ENCODE results near the gene DNAH10. TPM values are rescaled to one million over a fixed set of nuclear protein-coding genes. Genes with fewer than 3 reads are reported as not detected.

DNAH10 gene
- total RNA-seq, 1 experiment from 2014 or later, result 0.05 TPM

DNA sequence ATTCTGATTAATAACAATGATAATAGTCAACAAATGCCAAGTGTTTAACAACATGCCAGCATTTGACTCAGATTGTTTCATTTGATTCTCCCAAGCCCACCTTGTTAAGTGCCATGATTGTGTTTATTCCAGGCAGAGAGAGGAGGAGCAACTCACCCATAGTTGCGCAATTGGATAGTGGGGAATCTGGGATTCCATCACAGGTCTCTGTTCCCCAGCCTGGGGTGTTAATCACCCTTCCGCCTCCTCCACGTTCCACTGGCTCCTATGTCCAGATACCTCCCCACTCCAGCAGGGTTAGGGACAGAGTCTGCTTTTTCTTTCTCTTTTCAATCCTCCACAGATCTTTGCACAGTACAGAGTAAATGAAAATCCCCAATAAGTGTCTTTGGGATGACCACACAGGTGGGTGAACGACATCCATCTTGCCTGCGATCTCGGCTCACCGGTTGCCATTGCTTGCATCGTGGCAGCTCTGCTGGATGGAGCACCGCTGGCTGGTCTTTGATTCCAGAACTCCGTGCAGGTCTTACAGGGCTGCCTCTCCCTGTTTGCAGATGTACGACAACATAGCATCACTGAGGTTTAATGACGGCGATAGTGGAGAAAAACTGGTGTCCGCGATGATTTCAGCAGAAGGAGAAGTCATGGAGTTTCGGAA is 78.8 kb downstream of the DNAH10 start:
- DNase-seq (ENCODE audit: extremely low read depth, low read depth), result no peak

DNA sequence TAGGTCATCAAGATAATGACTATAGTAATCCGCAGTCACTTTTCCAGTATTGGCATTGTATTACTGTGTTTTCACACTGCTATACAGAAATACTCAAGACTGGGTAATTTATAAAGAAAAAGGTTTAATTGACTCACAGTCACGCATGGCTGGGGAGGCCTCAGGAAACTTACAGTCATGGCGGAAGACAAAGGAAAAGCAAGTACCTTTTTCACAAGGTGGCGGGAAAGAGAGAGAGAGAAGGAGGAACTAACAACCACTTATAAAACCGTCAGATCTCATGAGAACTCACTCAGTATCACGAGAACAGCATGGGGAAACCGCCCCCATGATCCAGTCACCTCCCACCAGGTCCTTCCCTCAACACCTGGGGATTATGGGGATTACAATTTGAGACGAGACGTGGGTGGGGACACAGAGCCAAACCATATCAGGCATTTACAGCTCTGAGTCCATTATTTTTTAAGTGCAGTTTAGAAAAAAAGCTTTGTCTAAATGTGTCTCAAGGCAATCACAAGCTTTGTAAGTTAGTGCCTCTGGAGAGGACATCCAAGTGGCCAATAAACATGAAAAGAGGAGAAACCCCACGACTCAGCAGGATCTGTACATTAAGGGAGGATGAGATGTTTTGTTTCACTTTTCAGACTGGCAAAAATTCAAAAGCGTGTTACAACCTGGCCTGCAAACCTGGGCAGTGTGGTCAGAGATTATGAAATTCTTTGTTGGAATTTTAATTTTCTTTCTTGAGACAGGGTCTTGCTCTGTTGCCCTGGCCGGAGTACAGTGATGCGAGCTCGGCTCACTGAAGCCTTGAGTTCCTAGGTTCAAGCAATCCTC is 82.0 kb downstream of the DNAH10 start:
- DNase-seq (ENCODE audit: extremely low read depth, low read depth), result no peak

DNA sequence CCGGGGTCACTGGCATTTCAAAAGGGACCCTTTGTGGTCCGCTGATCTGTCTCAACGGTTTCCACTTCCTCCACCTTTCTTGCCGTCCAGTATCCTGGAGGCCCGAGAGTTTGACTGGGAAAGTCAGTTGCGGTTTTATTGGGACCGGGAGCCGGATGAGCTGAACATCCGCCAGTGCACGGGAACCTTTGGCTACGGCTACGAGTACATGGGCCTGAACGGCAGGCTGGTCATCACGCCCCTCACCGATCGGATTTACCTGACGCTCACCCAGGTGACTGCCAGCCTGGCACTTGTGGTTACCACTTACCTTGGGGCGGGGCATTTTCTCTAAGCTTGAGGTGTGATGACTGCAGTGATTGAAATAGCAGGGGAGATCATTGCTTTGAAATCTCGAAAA is 83.8 kb downstream of the DNAH10 start:
- no peak for DNase-seq (ENCODE audit: extremely low read depth, low read depth)

DNA sequence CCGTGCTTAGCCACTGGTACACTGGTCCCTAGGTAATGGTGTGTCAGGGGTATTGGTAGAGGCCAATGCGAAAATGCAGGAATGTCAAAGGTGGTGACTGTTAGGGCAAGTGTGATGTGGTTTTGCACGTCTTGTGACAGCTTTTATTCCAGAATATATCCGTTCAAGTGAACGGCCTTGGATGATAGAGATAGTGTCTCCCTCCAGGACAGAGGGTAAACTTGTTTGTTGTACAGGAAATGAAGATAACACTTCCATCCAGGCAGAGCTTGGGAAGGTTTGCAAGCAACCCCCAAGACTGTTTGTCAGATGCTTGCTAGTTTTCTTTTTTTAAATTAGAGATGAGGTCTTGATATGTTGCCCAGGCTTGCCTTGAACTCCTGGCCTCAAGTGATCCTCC is 84.2 kb downstream of the DNAH10 start:
- DNase-seq (ENCODE audit: extremely low read depth, low read depth), result no peak

DNA sequence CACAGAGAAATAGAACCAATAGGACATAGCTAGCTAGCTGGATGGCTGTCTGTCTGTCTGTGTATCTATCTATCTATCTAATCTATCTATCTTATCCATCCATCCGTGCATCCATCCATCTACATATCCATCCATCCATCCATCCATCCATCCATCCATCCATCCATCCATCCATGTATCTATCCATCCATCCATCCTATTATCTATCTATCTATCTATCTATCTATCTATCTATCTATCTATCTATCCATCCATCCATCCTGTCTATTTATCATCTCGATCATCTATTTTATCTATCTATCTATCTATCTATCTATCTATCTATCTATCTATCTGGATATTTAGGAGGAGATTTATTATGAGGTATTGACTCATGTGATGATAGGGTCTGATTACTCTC is 84.9 kb downstream of the DNAH10 start:
- no peak for DNase-seq (ENCODE audit: extremely low read depth, low read depth)

DNA sequence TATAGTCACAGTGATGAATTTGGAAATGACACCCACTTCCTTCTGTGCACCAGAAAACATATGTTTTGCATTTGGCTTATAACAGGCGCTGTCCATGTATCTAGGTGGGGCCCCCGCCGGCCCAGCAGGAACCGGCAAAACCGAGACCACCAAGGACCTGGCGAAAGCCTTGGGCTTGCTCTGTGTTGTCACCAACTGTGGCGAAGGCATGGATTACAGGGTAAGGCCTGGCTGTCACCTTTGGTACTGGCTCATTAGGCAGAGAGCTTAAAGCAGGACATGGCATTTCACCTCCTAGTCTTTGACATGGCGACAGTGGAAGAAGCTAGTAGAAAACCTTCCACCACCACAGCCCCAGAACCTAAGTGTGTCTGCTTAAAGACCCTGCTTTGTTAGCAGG is 85.8 kb downstream of the DNAH10 start:
- DNase-seq (ENCODE audit: extremely low read depth, low read depth), result no peak

DNA sequence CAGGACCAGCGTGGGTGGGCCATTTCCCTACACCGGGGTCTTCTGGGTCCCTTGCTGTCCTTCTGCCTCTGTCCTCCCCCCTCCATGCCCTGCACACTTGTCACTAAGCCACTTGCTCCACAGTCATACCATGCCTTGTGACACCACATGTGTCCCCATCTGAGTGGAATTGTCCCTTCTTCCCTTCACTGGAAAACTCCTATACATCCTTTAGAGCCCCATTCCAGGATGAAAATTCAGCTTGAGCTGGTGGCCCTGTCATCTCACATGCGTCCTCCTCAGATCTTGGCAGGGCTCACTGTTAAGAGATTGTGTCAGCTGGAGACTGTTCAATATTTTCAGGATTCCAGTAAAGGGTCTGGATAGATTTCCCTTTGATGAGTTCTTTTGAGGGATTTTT is 87.4 kb downstream of the DNAH10 start:
- no peak for DNase-seq (ENCODE audit: extremely low read depth, low read depth)

DNA sequence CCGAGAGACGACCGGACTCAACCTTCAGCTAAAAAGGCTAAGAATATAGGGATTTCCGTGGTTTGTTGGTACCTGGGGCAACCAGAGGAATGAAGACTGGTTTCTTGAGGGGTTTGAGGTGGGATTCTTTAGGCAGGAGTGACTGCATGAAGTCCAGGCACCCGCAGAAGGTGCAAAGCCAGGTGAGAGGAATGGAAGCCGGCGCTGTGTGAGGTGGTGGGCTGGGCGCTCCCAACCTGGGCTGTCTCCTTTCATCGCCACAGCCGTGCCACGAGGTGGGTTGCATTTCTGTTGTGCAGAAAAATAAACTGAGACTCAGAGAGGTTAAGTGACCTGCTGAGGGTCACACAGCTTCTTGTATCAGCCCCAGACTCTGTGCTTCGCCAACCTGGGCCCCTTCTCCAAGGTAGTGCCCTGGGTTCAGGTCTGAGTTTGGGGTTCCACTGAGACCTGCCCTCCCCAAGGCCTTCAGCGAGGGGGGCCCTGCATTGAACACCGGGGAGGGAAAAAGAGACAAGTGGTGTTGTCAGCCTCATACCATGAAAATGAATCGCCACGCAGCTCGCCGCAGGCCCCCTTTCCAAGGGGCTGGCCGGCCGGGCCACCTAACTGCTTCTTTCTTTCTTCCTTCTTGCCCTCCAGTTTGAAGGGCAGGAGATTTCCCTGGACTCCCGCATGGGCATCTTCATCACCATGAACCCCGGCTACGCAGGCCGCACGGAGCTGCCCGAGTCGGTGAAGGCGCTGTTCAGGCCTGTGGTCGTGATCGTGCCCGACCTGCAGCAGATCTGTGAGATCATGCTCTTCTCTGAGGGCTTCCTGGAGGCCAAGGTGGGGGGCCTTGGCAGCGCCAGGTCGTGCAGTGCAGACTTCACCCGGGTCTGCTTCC is 88.4 kb downstream of the DNAH10 start:
- DNase-seq (ENCODE audit: extremely low read depth, low read depth), result no peak

DNA sequence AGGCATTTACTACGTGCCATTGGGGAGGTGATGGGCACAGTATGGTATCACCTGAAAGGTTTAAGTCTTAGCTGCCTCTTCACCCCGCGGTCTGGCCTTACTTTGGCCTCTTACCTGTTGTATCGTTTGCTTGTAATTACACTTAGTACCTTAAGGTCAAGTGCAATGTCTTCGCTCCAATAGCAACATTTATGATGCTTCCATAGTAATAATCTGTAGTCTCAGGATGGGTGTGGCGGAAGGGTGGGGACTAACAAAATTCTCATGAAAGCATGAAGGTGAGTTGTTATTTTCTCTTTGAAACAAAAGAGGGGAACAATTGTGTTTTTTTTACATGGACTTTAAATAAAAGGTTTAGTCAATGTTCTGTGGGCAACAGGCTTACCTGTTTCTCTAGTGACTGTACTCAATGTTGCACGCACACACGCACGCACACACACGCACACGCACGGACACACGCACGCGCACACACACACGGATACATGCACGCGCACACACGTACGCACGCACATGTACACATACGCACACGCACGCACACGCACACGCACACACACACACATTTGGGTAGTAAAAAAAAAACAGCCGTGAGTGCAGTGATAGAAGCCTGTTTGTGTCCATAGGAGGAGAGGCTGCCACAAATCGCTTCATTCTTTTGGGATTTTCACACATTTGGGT is 91.4 kb downstream of the DNAH10 start:
- DNase-seq (ENCODE audit: extremely low read depth, low read depth), result no peak

DNA sequence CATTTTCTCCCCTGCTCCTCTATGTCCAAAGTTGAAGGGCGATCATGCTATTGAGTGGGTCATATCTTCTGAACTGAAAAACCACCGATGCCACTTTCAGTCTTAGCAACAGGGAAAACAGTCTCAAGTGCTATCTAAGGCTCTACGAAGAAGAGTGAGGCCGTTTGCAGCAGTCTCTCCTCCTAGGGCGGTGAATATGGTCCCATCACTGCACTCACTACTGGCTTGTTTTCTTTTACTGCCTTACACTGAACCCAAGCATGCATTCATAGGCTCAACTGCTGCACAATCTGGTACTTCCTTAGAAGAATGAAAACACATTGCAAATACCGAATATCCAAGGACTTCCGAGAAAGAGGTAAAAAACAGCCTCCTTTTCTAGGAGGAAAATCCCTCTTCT is 92.1 kb downstream of the DNAH10 start:
- DNase-seq (ENCODE audit: extremely low read depth, low read depth), result no peak

DNA sequence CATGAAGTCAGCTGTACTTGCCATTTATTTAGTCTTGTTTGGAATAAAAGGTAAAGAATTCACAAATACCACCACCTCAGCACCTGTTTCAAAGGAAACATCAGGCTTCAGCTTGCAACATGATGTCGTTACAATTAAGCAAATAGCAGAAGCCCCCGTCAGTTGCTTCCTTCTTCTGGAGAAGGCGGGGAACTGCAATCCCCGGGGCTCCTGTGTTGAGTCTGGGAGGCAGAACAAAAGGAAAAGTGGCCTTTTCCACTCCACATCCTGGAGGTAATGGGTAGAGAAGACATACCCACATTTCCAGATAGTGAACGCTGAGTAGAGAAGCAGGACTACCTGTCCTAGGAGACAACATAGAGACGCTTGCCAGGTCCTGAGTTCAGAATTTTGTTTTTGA is 92.8 kb downstream of the DNAH10 start:
- no peak for DNase-seq (ENCODE audit: extremely low read depth, low read depth)

DNA sequence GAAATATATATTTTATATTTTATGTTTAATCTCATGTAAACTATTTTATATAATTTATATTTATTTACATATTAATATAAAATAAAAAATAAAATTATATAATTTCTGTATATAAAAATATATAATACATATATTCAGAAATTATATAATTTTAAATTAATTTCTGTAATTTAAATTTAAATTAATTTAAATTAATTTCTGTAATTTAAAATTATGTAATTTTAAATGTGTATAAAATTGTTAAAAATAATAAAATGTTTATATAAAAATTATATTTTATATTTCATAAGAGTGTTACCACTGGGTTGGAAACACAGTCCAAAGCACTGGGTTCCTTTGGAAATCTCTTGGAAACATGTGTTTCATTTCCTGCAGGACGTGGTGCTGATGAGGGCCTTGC is 94.6 kb downstream of the DNAH10 start:
- DNase-seq (ENCODE audit: extremely low read depth, low read depth), result no peak

DNA sequence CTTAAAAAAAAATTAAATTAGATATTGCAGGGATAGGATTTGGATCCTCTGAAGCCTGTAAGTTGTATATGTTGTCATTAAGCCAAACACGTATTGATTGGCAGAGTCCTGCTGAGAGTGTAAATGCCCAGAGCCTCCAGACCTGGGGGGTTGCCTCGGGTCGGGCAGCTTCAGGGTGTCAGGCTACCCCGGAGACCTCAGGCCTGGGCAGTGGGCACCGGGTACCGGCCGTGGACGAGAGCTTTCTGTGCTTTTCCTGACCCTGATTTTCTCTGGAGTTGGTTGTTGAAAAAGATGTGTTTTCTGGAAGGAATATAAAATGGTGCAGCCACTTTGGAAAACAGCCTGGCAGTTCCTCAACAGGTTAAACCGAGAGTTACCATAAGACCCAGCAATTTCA is 96.1 kb downstream of the DNAH10 start:
- DNase-seq (ENCODE audit: extremely low read depth, low read depth), result no peak

DNA sequence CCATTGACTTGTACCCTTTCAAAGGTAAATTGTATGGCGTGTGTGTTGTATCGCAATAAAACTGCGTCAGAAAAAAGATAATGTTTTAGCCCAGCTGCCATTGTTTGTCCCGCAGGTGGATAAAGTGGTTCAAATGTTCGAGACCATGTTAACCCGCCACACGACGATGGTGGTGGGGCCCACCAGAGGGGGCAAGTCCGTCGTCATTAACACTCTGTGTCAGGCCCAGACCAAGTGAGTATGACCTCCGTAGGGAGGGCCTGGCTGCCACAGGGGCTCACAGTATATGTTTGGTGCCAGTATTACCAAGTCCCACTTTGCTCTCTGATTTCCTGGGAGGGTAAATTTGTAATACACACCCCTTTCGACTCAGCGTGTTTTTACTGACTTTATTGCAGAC is 96.9 kb downstream of the DNAH10 start:
- DNase-seq (ENCODE audit: extremely low read depth, low read depth), result no peak

DNA sequence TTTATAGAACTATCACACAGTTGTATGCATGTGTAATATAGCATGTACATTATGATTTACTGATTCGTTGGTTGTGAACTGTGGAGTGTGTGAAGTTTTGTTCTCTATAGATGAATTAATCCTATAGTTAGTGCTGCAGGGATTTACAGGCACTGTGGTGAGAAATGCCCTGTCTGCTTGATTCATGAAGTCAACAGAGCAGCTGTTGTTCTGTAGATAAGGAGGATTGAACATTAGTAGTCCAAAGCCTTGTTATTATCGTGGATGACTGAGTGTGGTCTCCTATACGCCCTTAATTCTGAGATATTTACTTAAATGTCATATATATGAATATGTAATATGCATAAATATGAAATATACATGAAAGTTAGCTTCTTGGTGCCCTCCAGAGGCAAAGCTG is 98.3 kb downstream of the DNAH10 start:
- no peak for DNase-seq (ENCODE audit: extremely low read depth, low read depth)

DNA sequence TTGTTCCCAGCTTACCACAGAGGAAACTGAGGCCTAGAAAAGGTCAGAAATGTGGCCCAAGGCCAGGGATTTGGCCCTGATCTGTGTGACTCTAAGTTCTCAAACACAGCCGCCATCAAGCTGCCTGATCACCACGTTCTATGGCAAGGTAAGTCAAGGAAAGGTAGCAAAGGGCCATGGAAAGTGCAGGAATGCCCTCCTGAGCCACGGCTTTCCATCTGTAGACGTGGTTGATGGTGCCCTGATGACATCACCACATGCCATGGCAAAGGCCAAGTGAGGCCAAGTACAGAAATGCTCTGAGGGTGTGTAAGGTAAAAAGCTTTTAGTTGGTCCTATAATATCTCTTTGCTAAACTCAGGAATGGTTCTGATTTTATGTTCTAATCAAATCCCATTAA is 99.3 kb downstream of the DNAH10 start:
- no peak for DNase-seq (ENCODE audit: extremely low read depth, low read depth)

DNA sequence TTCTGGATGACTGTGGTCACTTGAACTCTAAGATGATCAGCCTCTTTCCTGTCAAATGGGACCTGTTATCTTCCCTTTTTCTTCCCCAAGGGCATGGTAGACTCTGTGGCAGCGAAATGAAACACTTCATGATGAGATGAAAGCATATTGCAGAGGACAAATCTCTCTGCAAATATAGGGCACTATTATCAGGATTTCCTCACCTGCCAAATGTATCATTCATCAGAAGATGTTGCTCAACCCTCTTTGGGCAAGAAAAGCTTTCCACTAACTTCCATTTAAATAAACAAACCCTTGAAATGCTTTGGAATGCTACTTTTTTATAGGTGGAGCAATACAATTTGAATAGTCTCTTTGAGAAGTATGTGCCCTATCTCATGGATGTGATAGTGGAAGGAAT is 105.0 kb downstream of the DNAH10 start:
- DNase-seq (ENCODE audit: extremely low read depth, low read depth), result no peak

DNA sequence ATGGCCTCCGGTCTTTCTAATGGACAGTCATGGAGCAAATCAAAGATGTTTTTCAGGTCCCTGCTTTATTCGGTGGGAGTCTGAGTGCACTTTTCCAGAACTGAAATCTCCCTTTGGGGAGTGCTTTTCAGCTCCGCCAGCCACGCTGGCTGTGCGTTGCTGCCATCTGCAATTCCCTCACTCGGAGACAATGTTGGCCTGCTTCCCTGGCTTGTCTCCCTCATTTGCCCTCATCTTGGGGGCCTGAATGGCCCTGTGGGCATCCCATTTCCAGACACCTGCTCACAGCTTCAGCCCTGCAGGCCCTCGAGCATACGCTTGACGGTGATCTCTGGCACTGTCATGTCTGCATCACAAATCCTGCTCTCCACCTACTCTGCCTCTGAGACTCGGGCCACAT is 106.7 kb downstream of the DNAH10 start:
- DNase-seq (ENCODE audit: extremely low read depth, low read depth), result no peak

DNA sequence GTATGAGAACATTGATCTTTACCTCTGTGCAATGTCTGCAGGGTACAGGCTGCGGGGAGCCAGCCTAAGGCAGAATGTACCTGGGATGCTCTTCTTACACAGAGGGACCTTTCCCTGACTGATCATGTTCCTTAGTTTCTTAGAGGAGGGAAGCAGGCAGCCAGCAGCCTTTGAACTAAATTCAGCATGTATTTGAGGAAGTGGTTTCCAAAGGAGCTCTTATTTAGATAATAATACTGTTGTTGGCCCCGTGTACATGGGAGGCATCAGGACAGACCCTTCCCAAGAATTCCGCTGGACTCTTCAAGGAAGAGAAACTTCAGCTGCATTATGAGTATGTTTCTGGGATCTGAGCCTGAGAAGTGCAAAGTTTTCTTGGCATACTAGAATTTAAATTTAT is 111.7 kb downstream of the DNAH10 start:
- DNase-seq (ENCODE audit: extremely low read depth, low read depth), result no peak

DNA sequence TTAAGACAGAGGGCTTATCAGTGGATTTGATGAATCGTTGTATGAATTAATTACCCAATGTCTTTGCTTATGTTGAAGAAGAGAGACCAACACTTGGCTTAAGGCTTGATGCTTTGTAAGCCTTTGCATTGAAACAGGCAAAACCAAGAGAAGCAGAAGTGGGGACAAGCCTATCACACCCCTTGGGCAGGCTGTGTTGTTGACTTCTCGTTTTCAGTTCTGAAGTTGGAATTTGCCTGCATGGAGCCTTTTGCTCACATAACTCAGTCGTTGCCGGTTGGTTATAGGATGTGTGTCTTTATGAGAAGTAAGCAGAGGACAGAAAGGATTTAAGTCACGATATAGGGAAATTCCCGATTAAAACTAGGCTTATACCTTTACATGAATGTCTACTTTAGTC is 115.9 kb downstream of the DNAH10 start:
- no peak for DNase-seq (ENCODE audit: extremely low read depth, low read depth)

DNA sequence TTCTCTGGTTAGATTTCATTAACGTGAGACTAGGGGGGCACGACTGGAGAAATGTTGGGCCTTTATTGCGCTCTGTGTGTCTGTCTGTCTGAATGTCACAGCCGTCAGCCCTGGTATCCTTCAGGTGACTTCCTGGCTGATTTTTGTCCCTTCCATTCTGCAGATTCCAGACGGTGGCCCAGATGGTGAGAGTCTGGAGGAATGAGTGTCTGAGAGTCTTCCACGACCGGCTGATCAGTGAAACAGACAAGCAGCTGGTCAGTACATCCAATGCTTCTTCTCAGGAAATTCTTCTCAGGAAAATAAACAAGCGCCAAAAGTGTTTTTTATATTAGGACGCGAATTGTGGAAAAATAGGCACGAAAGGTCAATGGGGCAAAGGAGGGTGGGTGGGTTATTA is 117.0 kb downstream of the DNAH10 start:
- no peak for DNase-seq (ENCODE audit: extremely low read depth, low read depth)
